Inflammatory macrophage treated with lipopolysaccharide for 1 hour (primary cell): ENCODE results near the gene CACNA1E.

Source experiments
- DNase-seq, 2 donors: peaks; one replicate each; pipeline ENCODE4 v3.0.0-alpha.2; 2020 to 2022

The CACNA1E gene

DNA sequence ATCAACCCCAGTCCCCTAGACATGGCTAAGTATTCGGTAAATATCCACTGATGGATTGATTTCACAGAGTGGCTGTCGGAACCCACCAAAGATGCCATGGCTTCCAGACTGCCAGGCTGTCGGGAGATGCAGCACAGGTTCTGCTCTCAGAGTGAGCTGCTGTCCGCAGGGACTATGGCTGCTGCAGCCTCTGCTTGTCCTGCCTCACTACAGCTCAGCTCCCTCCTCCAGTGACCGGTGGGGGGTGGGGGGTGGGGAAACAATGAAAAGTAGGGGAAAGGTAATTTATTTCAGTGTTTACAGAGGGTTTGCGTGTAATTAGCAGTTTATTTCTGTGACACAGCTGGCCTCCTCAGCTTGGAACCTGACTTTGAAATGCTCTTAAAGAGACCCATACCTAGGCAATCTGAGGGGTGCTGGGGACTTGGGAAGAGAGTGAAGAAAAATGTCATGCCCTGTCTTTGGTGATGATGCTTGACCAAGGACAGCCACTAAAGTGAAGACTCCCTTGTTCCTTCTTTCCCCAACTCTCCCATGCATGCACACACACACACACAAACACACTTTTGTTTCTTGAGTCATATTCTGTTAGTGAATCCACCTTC lies 109.0 kb downstream of the CACNA1E start:
- no peak for DNase-seq

DNA sequence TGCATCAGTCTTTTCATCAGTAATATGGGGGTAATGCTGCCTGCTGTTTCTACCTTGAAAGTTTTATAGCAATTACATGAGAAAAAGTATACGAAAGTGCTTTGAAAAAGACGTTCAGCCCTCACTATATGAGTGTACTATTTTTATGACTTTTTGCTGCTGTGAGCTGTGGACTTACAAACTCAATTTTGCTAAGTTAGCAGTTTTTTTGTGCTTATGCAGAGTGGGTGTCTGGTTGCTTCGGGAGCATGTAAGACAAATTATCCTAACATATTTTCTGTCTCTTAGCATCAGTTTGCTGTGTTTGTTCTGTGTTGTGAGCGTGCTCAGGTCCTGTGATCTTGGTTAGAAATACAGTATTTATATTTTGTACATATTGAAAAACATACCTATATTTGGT lies 109.7 kb downstream of the CACNA1E start:
- no peak for DNase-seq

DNA sequence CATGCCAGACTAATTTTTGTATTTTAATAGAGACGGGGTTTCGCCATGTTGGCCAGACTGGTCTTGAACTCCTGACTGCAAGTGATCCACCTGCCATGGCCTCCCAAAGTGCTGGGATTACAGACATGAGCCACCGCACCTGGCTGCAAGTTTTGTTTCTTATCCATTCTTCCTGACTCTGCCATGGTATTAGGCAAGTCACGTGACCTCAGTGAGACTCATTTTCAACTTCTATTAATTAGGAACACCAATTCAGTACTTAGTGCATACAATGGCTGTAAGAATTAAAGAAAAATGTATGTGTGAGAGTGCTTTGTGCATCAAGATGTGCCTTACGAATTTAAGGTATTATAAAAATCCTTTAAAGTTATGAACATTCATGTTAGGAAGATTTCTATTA lies 111.2 kb downstream of the CACNA1E start:
- no peak for DNase-seq

DNA sequence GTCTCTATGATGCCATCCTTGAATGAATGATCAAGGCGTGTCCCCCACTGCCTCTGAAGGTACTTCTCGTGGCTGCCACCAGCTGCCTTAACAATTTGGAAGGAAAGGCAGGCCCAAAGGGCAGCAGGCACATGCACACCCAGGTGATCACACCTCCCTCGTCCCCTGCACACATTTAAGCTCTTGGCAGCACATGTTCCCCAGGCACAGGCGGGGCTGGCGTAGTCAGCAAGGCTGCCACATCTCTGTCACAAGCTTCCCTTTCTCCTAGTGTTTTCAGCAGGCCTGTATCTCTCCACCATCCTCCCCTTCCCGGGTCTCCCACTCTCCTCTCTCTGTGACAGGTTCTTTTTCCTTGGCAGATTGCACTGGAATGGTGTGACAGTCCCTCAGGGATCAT lies 111.9 kb downstream of the CACNA1E start:
- no peak for DNase-seq

DNA sequence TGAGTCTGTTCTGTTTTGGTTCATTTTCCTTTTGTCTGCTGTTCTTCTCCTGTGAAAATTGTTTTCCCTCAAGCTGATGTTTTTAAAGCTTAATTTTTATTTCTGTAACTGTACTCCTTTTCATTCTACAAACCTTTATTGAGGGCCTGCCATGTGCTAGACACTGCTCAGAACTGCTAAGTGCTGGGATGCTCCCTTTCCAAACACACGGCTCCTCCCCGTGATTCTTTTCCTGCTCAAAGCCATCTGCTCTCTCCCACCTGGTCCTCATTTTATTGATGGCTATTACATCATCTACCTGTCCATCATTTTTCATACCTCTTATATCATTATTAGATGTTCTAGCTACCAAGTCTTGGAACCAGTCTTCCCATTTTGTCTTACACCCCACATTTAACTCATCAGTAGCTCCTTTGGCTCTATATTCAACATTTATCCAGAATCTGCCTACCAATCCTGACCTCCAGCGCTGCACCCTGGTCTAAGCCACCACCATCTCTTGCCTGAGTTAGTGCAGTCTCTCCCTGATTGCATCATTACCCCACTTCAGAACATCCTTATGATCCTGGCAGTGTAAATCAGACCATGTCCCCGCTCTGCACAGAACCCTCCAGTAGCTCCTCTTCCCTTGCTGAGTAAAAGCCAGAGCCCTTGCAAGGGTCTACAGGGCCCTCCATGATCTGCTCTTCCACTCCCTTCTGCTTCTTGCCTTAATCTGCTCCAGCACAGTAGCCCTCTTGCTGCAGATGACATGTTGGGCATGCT lies 118.1 kb downstream of the CACNA1E start:
- DNase-seq, result no peak

DNA sequence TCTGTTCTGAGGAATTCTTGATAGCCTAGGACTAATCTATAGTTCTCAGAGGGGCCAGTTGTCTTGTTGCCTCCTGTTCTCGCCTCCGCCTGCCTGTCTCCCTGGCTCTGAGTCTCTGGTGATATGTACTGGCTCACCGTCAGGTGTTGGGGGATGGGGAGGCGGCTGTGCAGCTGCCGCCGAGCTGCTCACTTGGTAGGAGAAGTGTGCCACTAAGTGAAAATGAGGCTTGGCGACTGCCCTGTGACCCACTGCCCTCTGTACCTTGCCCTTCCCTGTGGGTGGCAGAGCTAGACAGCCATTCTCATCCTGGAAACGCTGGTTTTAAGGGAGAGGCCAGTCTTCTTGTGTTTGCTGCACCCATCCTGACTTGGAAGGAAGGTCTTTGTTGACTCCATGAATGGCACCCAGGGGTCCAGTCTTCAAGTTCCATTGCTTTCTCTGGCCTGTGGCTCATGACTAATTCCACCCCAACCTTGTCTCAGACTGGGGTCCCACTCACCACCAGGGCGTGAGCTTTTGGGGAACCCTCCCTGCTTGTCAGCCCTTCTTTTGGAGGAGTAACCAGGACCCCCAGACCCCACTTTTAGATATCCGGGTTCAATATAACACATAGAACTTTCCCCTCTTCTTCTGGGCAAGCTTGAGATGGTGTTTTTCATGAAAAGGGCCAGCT lies 120.6 kb downstream of the CACNA1E start:
- no peak for DNase-seq

DNA sequence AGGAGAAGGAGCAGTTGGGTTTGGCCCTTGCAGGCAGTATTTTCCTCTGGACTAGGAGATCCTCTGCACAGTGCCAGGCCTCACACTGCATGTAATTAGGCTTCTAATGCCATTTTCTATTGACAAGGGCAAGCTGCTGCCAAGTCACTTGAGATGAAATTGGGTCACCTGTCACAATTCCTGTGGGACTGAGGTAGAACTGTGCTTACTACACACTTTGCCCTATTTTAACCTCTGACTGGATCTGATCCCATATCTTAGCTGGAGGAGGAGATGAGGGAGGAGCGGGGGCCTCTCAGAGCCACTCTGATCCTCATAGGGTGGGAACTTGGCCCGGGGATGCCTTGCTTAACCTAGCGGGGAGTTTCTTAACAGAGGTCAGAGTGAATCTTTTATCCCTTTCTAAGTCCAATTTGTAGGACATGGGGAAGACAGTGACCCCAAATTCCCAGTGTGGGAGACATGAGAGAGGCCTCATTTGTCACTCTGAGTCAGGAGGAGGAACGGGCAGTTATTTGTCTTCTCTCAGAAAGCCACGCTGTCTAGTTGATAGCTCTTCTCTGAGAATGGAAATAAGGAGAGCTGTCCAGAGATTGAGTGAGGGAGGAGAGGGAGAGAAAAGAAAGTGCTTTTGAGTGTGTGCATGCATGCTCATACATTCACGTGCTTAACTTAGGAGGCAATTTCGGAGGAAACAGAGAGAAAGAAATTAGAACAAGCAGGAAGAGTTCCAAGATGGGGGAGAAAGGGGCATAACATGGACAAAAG lies 121.3 kb downstream of the CACNA1E start:
- no peak for DNase-seq

DNA sequence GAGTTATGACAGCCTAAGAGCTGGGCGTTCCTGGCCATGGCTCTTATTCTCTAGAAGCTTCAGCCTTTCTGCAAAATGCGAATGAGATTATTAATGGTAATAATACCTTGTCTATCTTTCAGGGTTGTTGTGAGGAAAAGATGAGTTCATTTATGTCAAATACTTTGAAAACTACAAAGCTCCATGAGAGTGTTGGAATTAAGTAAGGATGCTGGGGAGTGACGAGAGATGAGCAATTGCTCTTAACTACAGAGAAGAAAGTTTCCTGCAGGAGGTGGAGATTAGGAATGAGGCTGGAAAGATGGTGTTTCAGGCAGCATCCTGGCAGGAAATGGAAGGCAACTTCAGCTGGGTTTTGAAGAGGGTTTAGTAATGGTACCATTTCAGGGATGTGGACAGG lies 124.2 kb downstream of the CACNA1E start:
- DNase-seq, result no peak

DNA sequence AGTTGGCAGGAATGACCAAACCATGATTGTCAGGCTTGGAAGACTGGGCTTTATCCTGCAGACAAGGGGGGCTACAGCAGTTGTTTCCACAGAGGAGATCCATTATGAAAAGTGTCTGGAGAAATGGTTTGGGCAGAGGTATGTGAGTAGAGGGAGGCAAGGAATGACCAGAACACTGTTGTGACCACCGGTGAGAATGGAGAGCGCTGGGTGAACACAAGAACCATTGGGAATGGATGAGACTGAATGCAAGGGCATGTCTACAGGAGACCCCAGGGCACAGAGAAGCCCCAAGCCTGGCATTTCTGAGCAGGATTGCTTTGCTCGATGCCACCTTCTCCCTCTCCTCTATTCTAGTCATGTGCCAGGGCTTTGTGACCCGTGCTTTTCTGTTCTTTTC lies 125.1 kb downstream of the CACNA1E start:
- no peak for DNase-seq

DNA sequence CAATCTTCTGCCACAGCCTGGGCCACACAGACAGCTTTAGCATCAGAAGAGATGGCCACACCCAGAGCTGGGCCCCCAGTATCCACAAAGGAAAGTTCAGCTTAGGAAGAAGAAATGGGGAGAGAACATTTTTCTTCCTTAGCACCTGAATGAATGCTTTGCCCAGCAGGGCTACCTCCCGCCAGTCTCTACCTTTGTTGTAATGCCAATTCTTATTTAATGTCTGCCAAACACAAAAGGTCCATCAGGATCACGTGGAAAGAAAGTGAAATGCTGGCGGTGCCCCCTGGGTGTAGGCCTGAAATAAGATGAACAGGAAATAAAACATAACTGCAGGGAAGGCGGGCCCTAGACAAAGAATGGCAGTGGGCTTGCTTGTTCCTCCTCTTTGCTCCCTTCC lies 125.6 kb downstream of the CACNA1E start:
- DNase-seq, result no peak

DNA sequence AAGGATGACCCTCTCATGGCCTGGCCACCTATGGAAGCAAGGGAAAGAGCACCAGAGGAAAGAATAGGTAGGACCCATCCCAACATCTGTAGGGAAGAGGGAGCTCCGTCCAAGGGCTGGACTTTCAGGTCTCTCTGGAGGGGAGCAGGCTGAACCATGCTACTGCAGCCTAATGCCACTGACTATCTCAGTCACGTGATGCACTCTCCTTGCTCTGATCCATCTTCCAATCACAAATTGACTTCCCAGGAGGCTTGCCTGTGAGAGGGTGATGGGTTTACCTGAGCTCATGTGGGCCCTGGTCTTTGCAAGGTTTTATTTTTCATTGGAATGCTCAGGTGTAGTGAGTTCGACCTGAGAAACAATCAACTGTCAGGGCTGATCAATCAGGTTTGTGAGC lies 128.8 kb downstream of the CACNA1E start:
- no peak for DNase-seq

DNA sequence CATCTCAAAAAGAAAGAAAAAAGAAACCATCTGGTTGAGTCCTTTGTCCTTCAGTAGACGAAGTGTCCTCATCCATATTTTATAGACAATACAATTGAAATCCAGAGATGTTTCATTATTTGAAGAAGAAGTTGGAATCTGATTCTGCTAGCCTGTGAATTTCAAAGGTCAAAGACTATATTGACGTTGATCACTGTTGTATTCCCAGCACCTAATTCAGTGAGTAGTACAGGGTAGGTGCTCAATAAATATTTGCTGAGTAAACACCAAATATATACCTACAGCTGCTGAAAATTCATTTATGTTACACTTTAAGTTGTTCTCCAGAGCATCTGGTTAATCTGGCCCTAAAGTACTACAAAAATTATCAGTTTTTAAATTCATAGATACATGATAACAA lies 135.2 kb downstream of the CACNA1E start:
- DNase-seq, result no peak

DNA sequence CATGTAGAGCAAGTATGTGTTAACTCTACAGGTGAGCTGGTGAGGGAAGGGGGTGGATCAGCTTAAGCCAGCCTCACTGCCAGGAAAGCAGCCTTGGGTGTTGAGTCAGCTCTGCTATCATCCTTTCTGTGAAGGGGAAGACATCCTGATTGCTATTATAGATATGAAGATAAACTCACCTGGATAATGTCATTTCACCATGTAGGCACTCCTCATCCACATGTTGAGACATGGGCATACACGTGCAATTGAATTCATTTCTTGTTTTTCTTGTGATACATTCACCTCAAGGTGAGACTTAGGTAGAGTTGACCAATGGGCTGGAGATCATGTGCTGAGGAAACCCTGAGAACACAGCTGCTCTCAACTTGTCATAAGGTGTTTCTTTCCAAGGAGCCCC lies 136.9 kb downstream of the CACNA1E start:
- DNase-seq, result no peak

DNA sequence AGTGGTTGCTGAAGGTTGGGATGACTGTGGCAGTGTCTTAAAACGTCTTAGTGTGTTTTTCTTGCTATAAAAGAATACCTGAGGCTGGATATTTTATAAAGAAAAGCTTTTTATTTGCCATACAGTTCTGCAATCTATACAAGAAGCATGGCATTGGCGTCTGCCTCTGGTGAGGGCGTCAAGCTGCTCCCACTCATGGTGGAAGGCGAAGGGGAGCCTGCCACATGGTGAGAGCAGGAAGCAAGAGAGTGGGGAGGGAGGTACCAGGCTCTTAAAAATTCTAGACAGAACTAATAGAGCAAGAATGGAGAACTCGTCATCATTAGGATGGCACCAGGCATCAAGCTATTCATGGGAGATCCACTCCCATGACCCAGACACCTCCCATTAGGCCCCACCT lies 140.5 kb downstream of the CACNA1E start:
- DNase-seq, result no peak

DNA sequence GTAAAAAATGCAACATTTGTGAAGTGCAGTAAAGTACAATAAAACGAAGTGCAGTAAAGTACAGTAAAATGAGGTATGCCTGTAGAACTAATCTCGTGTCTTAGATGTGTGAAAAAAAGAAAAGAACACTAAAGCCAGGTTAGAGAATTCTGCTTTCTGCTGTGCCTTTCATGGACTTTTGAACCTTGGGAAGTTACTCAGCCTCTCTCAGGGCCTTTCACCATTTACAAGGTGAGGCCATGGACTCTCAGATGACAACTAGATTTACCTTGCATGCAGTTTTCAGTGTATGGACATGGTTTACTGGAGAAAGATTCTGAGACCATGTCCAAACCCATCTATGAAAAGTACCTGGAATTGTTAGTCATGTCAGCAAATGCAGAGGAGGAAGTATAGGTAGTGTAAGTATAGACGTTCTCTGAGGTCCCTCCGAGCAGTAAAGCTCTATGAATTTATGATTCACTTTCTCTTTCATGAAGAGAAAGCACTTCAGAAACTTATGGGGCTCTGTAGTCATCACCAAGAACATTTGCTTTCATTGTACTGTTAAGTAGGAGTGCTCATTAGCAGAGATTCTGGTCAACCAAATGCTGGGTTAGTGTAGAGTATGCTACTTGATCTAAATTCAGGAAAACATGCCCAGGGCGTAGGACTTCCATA lies 143.1 kb downstream of the CACNA1E start:
- DNase-seq, result no peak

DNA sequence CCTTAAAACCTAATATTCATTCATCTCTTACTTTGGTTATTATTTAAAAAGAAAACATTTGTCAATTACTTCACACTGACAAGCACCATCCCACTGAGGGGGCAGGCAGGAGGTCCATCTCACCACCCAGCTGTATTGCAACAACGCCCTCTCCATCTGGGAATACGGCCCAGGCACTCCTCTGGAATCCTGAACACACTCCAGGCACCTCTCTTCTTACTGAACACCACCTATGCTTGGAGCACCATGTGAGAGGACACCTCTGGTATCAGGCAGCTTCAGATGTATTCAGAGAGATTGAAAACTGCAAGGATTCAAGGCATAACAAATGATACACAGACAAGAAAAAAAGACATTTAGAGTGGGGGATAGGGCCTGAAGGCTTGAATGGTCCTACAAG lies 147.1 kb downstream of the CACNA1E start:
- no peak for DNase-seq

DNA sequence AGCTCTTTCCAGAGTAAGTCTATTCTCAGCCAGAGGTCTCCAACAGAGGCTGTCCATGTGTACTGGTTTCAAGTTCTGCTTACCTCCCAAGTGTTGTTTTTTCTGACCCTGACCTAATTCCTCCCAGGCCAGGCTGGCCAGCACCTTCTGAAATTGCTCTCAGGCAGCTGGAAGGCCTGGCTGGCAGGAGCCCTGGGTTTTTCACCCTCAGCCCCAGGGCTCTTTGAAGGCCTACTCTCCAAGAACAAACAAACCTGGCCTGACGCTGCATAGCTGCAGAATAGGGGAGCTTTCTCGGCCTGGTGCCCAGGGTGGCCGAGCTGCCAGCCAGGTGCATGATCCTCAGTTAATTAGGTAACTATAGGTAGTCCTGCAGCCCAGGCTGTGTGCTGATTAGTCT lies 147.5 kb downstream of the CACNA1E start:
- DNase-seq, result no peak

DNA sequence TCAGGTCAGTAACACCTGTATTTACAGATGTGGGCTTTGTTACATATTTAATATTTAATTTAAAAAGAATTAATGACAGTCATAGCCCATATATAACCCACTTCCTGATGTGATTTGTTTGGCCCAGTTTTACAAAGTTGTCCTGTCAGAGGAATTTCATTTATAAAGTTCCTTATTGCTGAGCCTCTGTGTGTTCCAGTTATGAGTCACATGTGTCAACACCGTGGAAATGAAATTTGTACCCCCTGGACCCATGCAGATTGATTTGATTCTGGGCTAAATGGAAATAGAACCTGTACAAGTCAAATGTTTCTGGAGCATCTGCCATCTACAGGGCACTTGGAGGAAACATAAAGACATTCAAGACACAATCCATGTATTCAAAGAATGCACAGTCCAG lies 149.2 kb downstream of the CACNA1E start:
- DNase-seq, result no peak

DNA sequence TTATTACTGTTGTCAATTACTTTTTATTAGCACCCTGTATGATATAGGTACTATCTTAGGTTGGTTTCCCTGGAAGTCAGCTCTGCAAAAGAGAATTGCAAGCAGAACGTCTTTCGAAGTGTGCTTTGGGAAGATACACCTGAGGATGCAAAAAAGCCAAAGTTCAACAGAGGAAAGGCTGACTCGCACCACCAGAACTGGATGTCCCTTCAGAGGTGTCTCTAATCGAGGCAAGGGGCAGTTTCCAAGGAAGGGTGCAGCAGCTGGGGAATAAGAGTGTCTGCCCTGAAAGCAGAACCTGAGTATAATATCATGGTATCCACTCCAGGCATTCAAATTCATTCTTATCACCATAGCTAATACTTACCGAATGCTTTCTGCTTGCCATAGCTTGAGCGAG lies 149.6 kb downstream of the CACNA1E start:
- DNase-seq, result no peak

DNA sequence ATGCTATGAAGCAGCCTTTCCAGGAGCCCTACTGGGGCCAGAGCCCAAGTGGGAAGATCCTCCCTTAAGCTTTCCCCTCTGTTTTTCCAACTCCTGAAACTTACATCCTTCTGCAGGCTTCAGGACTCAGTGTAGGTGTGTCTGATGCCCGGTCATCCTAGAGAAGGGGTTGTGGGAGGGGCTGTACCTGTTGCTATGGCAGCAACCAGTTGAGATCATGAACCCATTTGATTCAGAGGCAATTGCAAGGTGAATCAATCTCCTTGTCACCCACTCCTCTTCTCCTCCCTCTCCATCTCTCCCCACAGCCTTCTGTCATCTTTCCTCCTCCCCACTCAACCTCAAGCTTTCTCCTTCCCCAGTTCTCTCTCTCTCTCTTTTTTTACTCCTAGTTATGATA lies 151.8 kb downstream of the CACNA1E start:
- no peak for DNase-seq

DNA sequence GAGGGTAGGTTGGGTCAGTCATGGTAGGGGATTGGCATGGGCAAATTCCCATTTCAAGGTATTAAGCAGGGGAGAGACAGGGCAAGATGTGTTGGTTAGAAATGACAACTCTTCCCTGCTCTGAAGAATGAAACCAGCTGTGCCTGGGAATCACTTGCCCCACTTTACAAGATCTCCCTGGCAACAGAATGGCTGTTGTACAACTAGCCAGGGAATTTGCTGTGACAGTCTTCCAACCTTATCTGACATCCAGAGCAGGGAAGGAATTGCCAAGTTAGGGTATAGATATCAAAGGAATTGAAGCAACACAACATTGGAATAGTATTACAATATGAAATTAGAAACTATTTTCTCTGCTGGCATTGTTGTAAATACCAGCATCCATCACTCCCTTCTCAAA lies 154.7 kb downstream of the CACNA1E start:
- no peak for DNase-seq

DNA sequence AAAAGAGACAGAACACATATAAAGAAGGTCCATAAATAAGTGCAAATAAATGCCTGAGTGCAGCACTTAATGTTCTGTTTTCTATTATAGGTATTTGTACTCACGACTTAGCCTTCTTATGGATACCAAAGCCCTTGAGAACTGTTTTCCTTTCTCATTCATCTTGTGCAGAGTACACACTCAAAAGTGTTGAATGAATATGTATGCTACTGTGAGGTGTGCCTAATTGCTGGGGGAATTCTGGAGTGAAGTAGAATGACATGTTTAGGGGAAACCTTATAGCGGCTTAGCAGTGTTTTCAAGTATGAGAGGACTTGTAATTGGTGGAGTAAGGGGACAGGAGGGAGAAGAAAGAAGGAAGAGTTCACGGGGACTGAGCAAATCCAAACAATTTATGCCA lies 157.6 kb downstream of the CACNA1E start:
- no peak for DNase-seq

DNA sequence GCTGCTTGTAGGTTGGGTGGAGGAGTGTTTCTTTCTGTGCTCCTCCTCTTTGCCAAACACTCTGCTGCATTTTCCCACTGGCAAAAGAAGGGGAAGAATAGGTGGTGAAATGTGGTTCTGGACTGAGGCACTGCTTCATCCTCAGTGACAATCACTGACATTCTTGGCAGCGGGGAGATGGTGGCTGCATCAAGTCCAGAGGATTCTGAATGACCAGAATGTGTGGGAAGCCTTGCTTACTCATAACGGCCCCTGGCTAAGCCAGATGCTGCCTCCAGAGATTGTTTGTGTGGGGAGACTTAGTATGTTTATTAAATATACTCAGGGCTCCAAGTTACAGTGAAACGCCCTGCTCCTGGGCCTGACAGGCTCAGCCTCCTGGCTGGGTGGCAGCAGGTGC lies 160.3 kb downstream of the CACNA1E start:
- DNase-seq, result no peak
